ENCODE data around the gene RBP7.

GRCh38 chr1:9984253-9984652 is 12.8 kb upstream of the RBP7 start:
- no peak for TF ChIP-seq CTCF (IDR thresholded peaks at IDR 0.05; ENCODE audit: low read length)
- no peak for TF ChIP-seq EZH2 (optimal IDR thresholded peaks at IDR 0.05; ENCODE audit: low read depth, low read length)
- no peak for TF ChIP-seq EZH2phosphoT487 (IDR thresholded peaks at IDR 0.05; ENCODE audit: low read length)
